HG03558 (cell line): Measurements from ENCODE around the gene KMT2A.
"Not testable (repeated sequence)": the region's sequence is repeated elsewhere in the genome, so short reads cannot be mapped to it uniquely, and the experiment has no call there.

Source experiments
- ATAC-seq: cut with Tn5 transposase; IDR thresholded peaks from one replicate; pipeline ENCODE4 v1.9.1; 2021; ENCODE audit warnings: moderate number of reproducible peaks; ENCODE audit not compliant: unreplicated experiment; ENCODE audit errors: extremely low read depth

Gene KMT2A

GRCh38 chr11:118435893-118436624 lies at the start of gene KMT2A:
Gene KMT2A, plus strand, starts transcription at chr11:118436492. Its CDS starts 21 bp downstream, at chr11:118436513.
- peak; percentile 53 for ATAC-seq

GRCh38 chr11:118396097-118396501 lies 40.2 kb upstream of the KMT2A start:
- ATAC-seq = no peak

GRCh38 chr11:118397448-118397847 lies 38.8 kb upstream of the KMT2A start:
- ATAC-seq = no peak

- no peak for ATAC-seq
These were observed 37.3 kb upstream of the KMT2A start for GRCh38 chr11:118398791-118399559.

- no peak for ATAC-seq
These were observed 35.0 kb upstream of the KMT2A start, which contains the start of gene ATP5MG for GRCh38 chr11:118401151-118401879. Gene ATP5MG, plus strand, starts transcription at chr11:118401606. Its CDS starts 60 bp downstream, at chr11:118401666.

GRCh38 chr11:118401880-118402590 lies 34.3 kb upstream of the KMT2A start:
- ATAC-seq = no peak

- not testable (repeated sequence) for ATAC-seq
These were observed 33.7 kb upstream of the KMT2A start for GRCh38 chr11:118402594-118402993.

- no peak for ATAC-seq
These were observed 29.6 kb upstream of the KMT2A start for GRCh38 chr11:118406599-118407166.

GRCh38 chr11:118410055-118410745 lies 26.1 kb upstream of the KMT2A start:
- no peak for ATAC-seq

- ATAC-seq = no peak
These were observed 24.8 kb upstream of the KMT2A start for GRCh38 chr11:118411530-118411929.

GRCh38 chr11:118412921-118413320 lies 23.4 kb upstream of the KMT2A start:
- ATAC-seq = no peak

GRCh38 chr11:118415062-118415738 lies 21.1 kb upstream of the KMT2A start:
- no peak for ATAC-seq

GRCh38 chr11:118415739-118416068 lies 20.6 kb upstream of the KMT2A start:
- ATAC-seq = no peak

GRCh38 chr11:118416900-118417299 lies 19.4 kb upstream of the KMT2A start:
- not testable (repeated sequence) for ATAC-seq

GRCh38 chr11:118417801-118418200 lies 18.5 kb upstream of the KMT2A start:
- no peak for ATAC-seq

GRCh38 chr11:118418766-118419165 lies 17.5 kb upstream of the KMT2A start:
- ATAC-seq = no peak

GRCh38 chr11:118427707-118428106 lies 8.6 kb upstream of the KMT2A start:
- ATAC-seq = no peak

- ATAC-seq = no peak
These were observed 5.3 kb upstream of the KMT2A start for GRCh38 chr11:118430956-118431355.

GRCh38 chr11:118434123-118434552 lies 2.2 kb upstream of the KMT2A start:
- ATAC-seq = no peak
